ENCODE data around the gene MYO9B. TPM values are rescaled to one million over a fixed set of nuclear protein-coding genes. Genes with fewer than 3 reads are reported as not detected.
A peak's percentile ranks its signal among the peaks of the same experiment; 100 is the strongest.

Gene MYO9B
- total RNA-seq, 2 donors from 2014 or later = 112 to 142 TPM

- ATAC-seq (peak; percentile 100), DNase-seq (ENCODE audit: low spot score in 2 of 2) (peak; percentile 88 to 93)
- H3K36me3 Mint-ChIP-seq = no peaks in the 10 kb centered on the region
- H3K27ac Mint-ChIP-seq = no peak overlapping the region
- no peaks in the 10 kb centered on the region for H3K9me3 Mint-ChIP-seq
These were observed 185.3 kb downstream of the MYO9B start for GRCh38 chr19:17260842-17261325.

DNA sequence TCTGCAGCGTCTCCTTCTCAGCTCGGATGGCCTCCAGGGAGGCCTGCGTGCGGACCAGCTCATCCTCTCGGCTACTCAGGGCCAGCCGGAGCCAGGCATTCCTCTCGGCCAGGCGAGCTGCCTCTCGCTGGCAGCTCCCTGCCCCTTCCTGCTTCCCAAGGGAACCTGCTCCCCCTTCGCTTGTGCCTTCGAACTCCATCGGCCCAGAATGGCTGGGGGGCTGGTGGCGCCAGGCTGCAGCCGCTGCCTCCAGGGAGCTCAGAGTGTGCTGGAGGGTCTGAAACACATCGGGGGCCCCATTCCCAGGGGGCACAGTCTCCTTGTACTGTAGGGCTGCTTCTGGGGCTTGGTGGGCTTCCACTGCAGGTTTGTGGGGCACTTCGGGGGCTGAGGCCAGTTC lies 187.0 kb downstream of the MYO9B start:
- Mint-ChIP-seq H3K36me3 (peaks cover 0 to 2% of the 10 kb centered on the region in 2 donors), H3K9me3 (no peaks in the 10 kb centered on the region), H3K27ac (no peak overlapping the region)
- no peak for ATAC-seq
- no peak for DNase-seq (ENCODE audit: low spot score in 2 of 2)

Other genes with a start within 250 kb of the MYO9B start
- gene SIN3B, start 246.4 kb upstream of the MYO9B start, total RNA-seq = 10 to 100 TPM; 31.6 to 31.8 TPM
- gene F2RL3, start 186.8 kb upstream of the MYO9B start, total RNA-seq = not detected
- under 1 TPM; 0.19 to 0.75 TPM for gene CPAMD8, start 49.0 kb upstream of the MYO9B start, total RNA-seq
- gene HAUS8, start 325 bp upstream of the MYO9B start, total RNA-seq = 10 to 100 TPM; 31.6 to 57.1 TPM
- gene USE1, start 139.6 kb downstream of the MYO9B start, total RNA-seq = 10 to 100 TPM; 28.6 to 39.1 TPM
- gene OCEL1, start 150.4 kb downstream of the MYO9B start, total RNA-seq = 10 to 100 TPM; 14.3 to 17.1 TPM
- gene NR2F6, start 170.1 kb downstream of the MYO9B start, total RNA-seq = 10 to 100 TPM in 1 of 2 donors, 1 to 10 TPM in 1; 5.8 to 12.9 TPM
- gene USHBP1, start 189.0 kb downstream of the MYO9B start, total RNA-seq = under 1 TPM; 0.43 to 0.49 TPM
- 100 to 1,000 TPM; 115 to 125 TPM for gene BABAM1, start 191.7 kb downstream of the MYO9B start, total RNA-seq
- 10 to 100 TPM in 1 of 2 donors, 1 to 10 TPM in 1; 8.4 to 13.7 TPM for gene ANKLE1, start 206.1 kb downstream of the MYO9B start, total RNA-seq
- 10 to 100 TPM; 10.4 to 10.5 TPM for gene ABHD8, start 227.6 kb downstream of the MYO9B start, total RNA-seq
- 100 to 1,000 TPM in 1 of 2 donors, 10 to 100 TPM in 1; 70.2 to 100 TPM for gene MRPL34, start 230.1 kb downstream of the MYO9B start, total RNA-seq
- gene DDA1, start 233.8 kb downstream of the MYO9B start, total RNA-seq = 10 to 100 TPM; 30.0 to 39.7 TPM